ENCODE data around the gene YTHDC1.

The YTHDC1 gene

GRCh38 chr4:68368691-68369131, 18.8 kb upstream of the YTHDC1 start:
- no peak for DNase-seq (ENCODE audit: low spot score)
- no peak for TF ChIP-seq CTCF (IDR thresholded peaks at IDR 0.05; ENCODE audit: extremely low read depth, missing control alignments)

GRCh38 chr4:68367835-68368234, 17.9 kb upstream of the YTHDC1 start:
- no peak for DNase-seq (ENCODE audit: low spot score)
- TF ChIP-seq CTCF (IDR thresholded peaks at IDR 0.05; ENCODE audit: extremely low read depth, missing control alignments): no peak

- no peak for DNase-seq (ENCODE audit: low spot score)
- TF ChIP-seq CTCF (IDR thresholded peaks at IDR 0.05; ENCODE audit: extremely low read depth, missing control alignments): no peak
These were observed 16.7 kb upstream of the YTHDC1 start for GRCh38 chr4:68366600-68366999.

GRCh38 chr4:68365068-68365467, 15.2 kb upstream of the YTHDC1 start:
- no peak for TF ChIP-seq CTCF (IDR thresholded peaks at IDR 0.05; ENCODE audit: extremely low read depth, missing control alignments)
- DNase-seq (ENCODE audit: low spot score): no peak

- TF ChIP-seq CTCF (IDR thresholded peaks at IDR 0.05; ENCODE audit: extremely low read depth, missing control alignments): no peak
- DNase-seq (ENCODE audit: low spot score): no peak
These were observed 11.3 kb upstream of the YTHDC1 start for GRCh38 chr4:68361146-68361589.

- no peak for TF ChIP-seq CTCF (IDR thresholded peaks at IDR 0.05; ENCODE audit: extremely low read depth, missing control alignments)
- no peak for DNase-seq (ENCODE audit: low spot score)
These were observed 10.5 kb upstream of the YTHDC1 start for GRCh38 chr4:68360231-68360968.

GRCh38 chr4:68359508-68359907, 9.6 kb upstream of the YTHDC1 start:
- no peak for DNase-seq (ENCODE audit: low spot score)
- no peak for TF ChIP-seq CTCF (IDR thresholded peaks at IDR 0.05; ENCODE audit: extremely low read depth, missing control alignments)

Measured in GM20000 (cell line).